ENCODE measurements around the gene KIAA0232.

DNA sequence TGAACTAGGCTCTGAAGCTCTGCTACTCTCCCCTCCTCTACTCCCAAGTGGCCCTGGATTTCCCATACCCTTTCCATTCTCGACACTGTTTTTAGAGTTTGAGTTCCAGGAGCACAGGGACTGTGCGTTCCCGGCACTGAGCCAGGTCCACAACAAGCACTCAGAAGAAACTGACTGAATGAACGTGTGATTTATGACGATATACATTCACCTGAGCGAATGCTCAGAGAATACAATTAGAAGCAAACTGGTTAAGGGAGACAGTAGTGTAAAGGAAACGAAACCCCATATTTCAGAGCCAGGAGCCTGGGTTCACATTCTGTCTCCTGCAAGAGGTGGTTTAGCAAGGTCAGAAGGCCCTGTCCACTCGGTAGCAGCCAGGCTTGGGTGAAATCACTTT is 1.4 kb upstream of the KIAA0232 start:
- TF ChIP-seq POLR2A (IDR thresholded peaks at IDR 0.05) (no peak), EP300 (IDR thresholded peaks at IDR 0.05) (no peak)
- TF ChIP-seq, protein P1, sequence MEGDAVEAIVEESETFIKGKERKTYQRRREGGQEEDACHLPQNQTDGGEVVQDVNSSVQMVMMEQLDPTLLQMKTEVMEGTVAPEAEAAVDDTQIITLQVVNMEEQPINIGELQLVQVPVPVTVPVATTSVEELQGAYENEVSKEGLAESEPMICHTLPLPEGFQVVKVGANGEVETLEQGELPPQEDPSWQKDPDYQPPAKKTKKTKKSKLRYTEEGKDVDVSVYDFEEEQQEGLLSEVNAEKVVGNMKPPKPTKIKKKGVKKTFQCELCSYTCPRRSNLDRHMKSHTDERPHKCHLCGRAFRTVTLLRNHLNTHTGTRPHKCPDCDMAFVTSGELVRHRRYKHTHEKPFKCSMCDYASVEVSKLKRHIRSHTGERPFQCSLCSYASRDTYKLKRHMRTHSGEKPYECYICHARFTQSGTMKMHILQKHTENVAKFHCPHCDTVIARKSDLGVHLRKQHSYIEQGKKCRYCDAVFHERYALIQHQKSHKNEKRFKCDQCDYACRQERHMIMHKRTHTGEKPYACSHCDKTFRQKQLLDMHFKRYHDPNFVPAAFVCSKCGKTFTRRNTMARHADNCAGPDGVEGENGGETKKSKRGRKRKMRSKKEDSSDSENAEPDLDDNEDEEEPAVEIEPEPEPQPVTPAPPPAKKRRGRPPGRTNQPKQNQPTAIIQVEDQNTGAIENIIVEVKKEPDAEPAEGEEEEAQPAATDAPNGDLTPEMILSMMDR (IDR thresholded peaks at IDR 0.05), result no peak

Data from suprapubic skin (tissue), 3 donors.